ENCODE measurements around the gene HSD11B1.
A peak's percentile ranks its signal among the peaks of the same experiment; 100 is the strongest.
"Not testable (repeated sequence)": the region's sequence is repeated elsewhere in the genome, so short reads cannot be mapped to it uniquely, and the experiment has no call there.

HSD11B1 gene

GRCh38 chr1:209692296-209692695, 12.3 kb upstream of the HSD11B1 start:
- no peak for DNase-seq

GRCh38 chr1:209692745-209693504, 11.7 kb upstream of the HSD11B1 start:
- peak; percentile 83 for DNase-seq

- no peak for DNase-seq
Observed at GRCh38 chr1:209696673-209697072, 8.0 kb upstream of the HSD11B1 start.

GRCh38 chr1:209697126-209697525, 7.5 kb upstream of the HSD11B1 start:
- DNase-seq = no peak

- not testable (repeated sequence) for DNase-seq
Observed at GRCh38 chr1:209700686-209701085, 4.0 kb upstream of the HSD11B1 start.

- no peak for DNase-seq
Observed at GRCh38 chr1:209702832-209703231, 1.8 kb upstream of the HSD11B1 start.

- DNase-seq = peak; percentile 44
Observed at GRCh38 chr1:209703834-209704504, 677 bp upstream of the HSD11B1 start.

GRCh38 chr1:209705033-209705598, 470 bp downstream of the HSD11B1 start:
- DNase-seq = no peak

- no peak for DNase-seq
Observed at GRCh38 chr1:209706622-209707021, 2.0 kb downstream of the HSD11B1 start.

- DNase-seq = no peak
Observed at GRCh38 chr1:209707308-209707707, 2.7 kb downstream of the HSD11B1 start.

GRCh38 chr1:209708297-209708696, 3.7 kb downstream of the HSD11B1 start:
- DNase-seq = no peak

GRCh38 chr1:209710093-209710492, 5.4 kb downstream of the HSD11B1 start:
- DNase-seq = peak; percentile 64

GRCh38 chr1:209710847-209711246, 6.2 kb downstream of the HSD11B1 start:
- peak; percentile 46 for DNase-seq

- no peak for DNase-seq
Observed at GRCh38 chr1:209714338-209714737, 9.7 kb downstream of the HSD11B1 start.

- no peak for DNase-seq
Observed at GRCh38 chr1:209715314-209715713, 10.7 kb downstream of the HSD11B1 start.

GRCh38 chr1:209717818-209718217, 13.2 kb downstream of the HSD11B1 start:
- DNase-seq = no peak

GRCh38 chr1:209720326-209720725, 15.7 kb downstream of the HSD11B1 start:
- no peak for DNase-seq

- DNase-seq = no peak
Observed at GRCh38 chr1:209720826-209721225, 16.2 kb downstream of the HSD11B1 start.

- DNase-seq = no peak
Observed at GRCh38 chr1:209721323-209721722, 16.7 kb downstream of the HSD11B1 start.

GRCh38 chr1:209723265-209723664, 18.6 kb downstream of the HSD11B1 start:
- DNase-seq = no peak

GRCh38 chr1:209723756-209724693, 19.4 kb downstream of the HSD11B1 start:
- peak; percentile 65 for DNase-seq

- no peak for DNase-seq
Observed at GRCh38 chr1:209727286-209727685, 22.6 kb downstream of the HSD11B1 start.

GRCh38 chr1:209727785-209728184, 23.1 kb downstream of the HSD11B1 start:
- no peak for DNase-seq

All from activated CD4-positive, alpha-beta T cell treated with anti-CD3 and anti-CD28 coated beads, Interleukin-10, Interleukin-2, amounts not matched to agents 100 ng/mL and 50 ng/mL, durations not matched to agents 16 hours and 8 hours (primary cell).